Stimulated activated naive B cell treated with anti-CD40 and anti-IgM and Interleukin-4, amounts not matched to agents 10 μg/mL and 1 μg/mL and 100 μg/mL, for 72 hours (primary cell): ENCODE data around the gene SLC44A3.

Experiments
- ATAC-seq, 2 donors: fragments of 150-1000 bp; cut with Tn5 transposase; replicated peaks; 2 replicates each; pipeline ENCODE4 v1.10.0; 2021; ENCODE audit warnings: moderate library complexity in 1 of 2
- DNase-seq: peaks from one replicate; pipeline ENCODE4 v3.0.0; 2021
- H3K27ac Mint-ChIP-seq: one replicate; pipeline ENCODE4 v1.8.0; 2022; ENCODE audit warnings: mild to moderate bottlenecking, mixed read lengths
- H3K27me3 Mint-ChIP-seq, 2 donors: one replicate each; pipeline ENCODE4 v1.8.0; 2022; ENCODE audit warnings: mixed read lengths in 2 of 2
- H3K36me3 Mint-ChIP-seq, 2 donors: one replicate each; pipeline ENCODE4 v1.8.0; 2022; ENCODE audit warnings: mixed read lengths in 2 of 2, mild to moderate bottlenecking in 1 of 2
- H3K4me1 Mint-ChIP-seq, 2 donors: one replicate each; pipeline ENCODE4 v1.8.0; 2022; ENCODE audit warnings: mixed read lengths in 2 of 2, mild to moderate bottlenecking in 1 of 2
- H3K4me3 Mint-ChIP-seq, 2 donors: one replicate each; pipeline ENCODE4 v1.8.0; 2022; ENCODE audit warnings: mild to moderate bottlenecking in 2 of 2, mixed read lengths in 2 of 2, moderate library complexity in 1 of 2
- H3K9me3 Mint-ChIP-seq, 2 donors: one replicate each; pipeline ENCODE4 v1.8.0; 2022; ENCODE audit warnings: mixed read lengths in 2 of 2, mild to moderate bottlenecking in 1 of 2

SLC44A3 gene

GRCh38 chr1:94807742-94808491 lies 12.2 kb upstream of the SLC44A3 start:
- ATAC-seq (no peak), DNase-seq (no peak)
- Mint-ChIP-seq H3K4me1 (peaks cover 1 to 5% of the 10 kb centered on the region in 2 donors), H3K9me3 (peaks cover 0 to 5% of the 10 kb centered on the region in 2 donors), H3K27me3 (peaks cover 9 to 15% of the 10 kb centered on the region in 2 donors), H3K27ac (no peak overlapping the region), H3K4me3 (no peak overlapping the region), H3K36me3 (no peaks in the 10 kb centered on the region)

- peaks cover 1 to 5% of the 10 kb centered on the region in 2 donors for H3K4me1 Mint-ChIP-seq
- peaks cover 9 to 15% of the 10 kb centered on the region in 2 donors for H3K27me3 Mint-ChIP-seq
- H3K4me3 Mint-ChIP-seq, result no peak overlapping the region
- H3K27ac Mint-ChIP-seq, result no peak overlapping the region
- H3K36me3 Mint-ChIP-seq, result no peaks in the 10 kb centered on the region
- no peak for ATAC-seq
- H3K9me3 Mint-ChIP-seq, result peaks cover 2 to 9% of the 10 kb centered on the region in 2 donors
- DNase-seq, result no peak
Measured at GRCh38 chr1:94808669-94809068, 11.5 kb upstream of the SLC44A3 start.

GRCh38 chr1:94812985-94813384 lies 7.2 kb upstream of the SLC44A3 start:
- H3K9me3 Mint-ChIP-seq, result peaks cover 4 to 13% of the 10 kb centered on the region in 2 donors
- no peaks in the 10 kb centered on the region for H3K36me3 Mint-ChIP-seq
- H3K27me3 Mint-ChIP-seq, result peaks cover under 1 to 18% of the 10 kb centered on the region in 2 donors
- H3K4me1 Mint-ChIP-seq, result no peaks in the 10 kb centered on the region
- no peak overlapping the region for H3K27ac Mint-ChIP-seq
- no peak overlapping the region for H3K4me3 Mint-ChIP-seq
- DNase-seq (no peak), ATAC-seq (no peak)

- Mint-ChIP-seq H3K9me3 (peaks cover 4 to 13% of the 10 kb centered on the region in 2 donors), H3K36me3 (no peaks in the 10 kb centered on the region), H3K4me1 (peaks cover 5% of the 10 kb centered on the region in 2 donors), H3K27ac (no peak overlapping the region), H3K27me3 (peaks cover 16 to 39% of the 10 kb centered on the region in 2 donors), H3K4me3 (no peak overlapping the region)
- DNase-seq (no peak), ATAC-seq (no peak)
Measured at GRCh38 chr1:94816030-94816429, 4.1 kb upstream of the SLC44A3 start.

- H3K36me3 Mint-ChIP-seq, result no peaks in the 10 kb centered on the region
- ATAC-seq (no peak), DNase-seq (no peak)
- no peak overlapping the region for H3K27ac Mint-ChIP-seq
- no peak overlapping the region for H3K4me3 Mint-ChIP-seq
- peaks cover 20 to 46% of the 10 kb centered on the region in 2 donors for H3K27me3 Mint-ChIP-seq
- H3K4me1 Mint-ChIP-seq, result peaks cover 5% of the 10 kb centered on the region in 2 donors
- peaks cover 4 to 8% of the 10 kb centered on the region in 2 donors for H3K9me3 Mint-ChIP-seq
Measured at GRCh38 chr1:94817712-94818111, 2.4 kb upstream of the SLC44A3 start.

GRCh38 chr1:94819238-94819944 lies 766 bp upstream of the SLC44A3 start:
- Mint-ChIP-seq H3K4me1 (peaks cover 5% of the 10 kb centered on the region in 2 donors), H3K27me3 (peaks cover 20 to 61% of the 10 kb centered on the region in 2 donors), H3K4me3 (peak overlapping the region in 1 of 2 donors; percentile 78), H3K36me3 (no peaks in the 10 kb centered on the region), H3K27ac (no peak overlapping the region), H3K9me3 (peaks cover 0 to 3% of the 10 kb centered on the region in 2 donors)
- DNase-seq, result no peak
- ATAC-seq, result no peak

GRCh38 chr1:94820936-94821335 lies 779 bp downstream of the SLC44A3 start:
- Mint-ChIP-seq H3K27ac (no peak overlapping the region), H3K4me3 (peak overlapping the region; percentile 46 to 51)
- DNase-seq, result no peak

GRCh38 chr1:94821636-94822305 lies 1.6 kb downstream of the SLC44A3 start:
- H3K27ac Mint-ChIP-seq, result no peak overlapping the region
- no peaks in the 10 kb centered on the region for H3K36me3 Mint-ChIP-seq
- H3K4me1 Mint-ChIP-seq, result peaks cover 5% of the 10 kb centered on the region in 2 donors
- H3K4me3 Mint-ChIP-seq, result no peak overlapping the region
- H3K9me3 Mint-ChIP-seq, result no peaks in the 10 kb centered on the region
- no peak for ATAC-seq
- DNase-seq, result no peak
- H3K27me3 Mint-ChIP-seq, result peaks cover 26 to 61% of the 10 kb centered on the region in 2 donors

More at GRCh38 chr1:94820936-94821335, 779 bp downstream of the SLC44A3 start:
- Mint-ChIP-seq H3K9me3 (no peaks in the 10 kb centered on the region), H3K27me3 (peaks cover 22 to 56% of the 10 kb centered on the region in 2 donors), H3K4me1 (peaks cover 5% of the 10 kb centered on the region in 2 donors), H3K36me3 (no peaks in the 10 kb centered on the region)
- ATAC-seq, result no peak

GRCh38 chr1:94823116-94823515 lies 3.0 kb downstream of the SLC44A3 start:
- Mint-ChIP-seq H3K27me3 (peaks cover 32 to 73% of the 10 kb centered on the region in 2 donors), H3K27ac (no peak overlapping the region), H3K9me3 (no peaks in the 10 kb centered on the region), H3K4me1 (peaks cover 5% of the 10 kb centered on the region in 2 donors), H3K36me3 (no peaks in the 10 kb centered on the region), H3K4me3 (no peak overlapping the region)
- DNase-seq (no peak), ATAC-seq (no peak)

- Mint-ChIP-seq H3K9me3 (no peaks in the 10 kb centered on the region), H3K36me3 (no peaks in the 10 kb centered on the region), H3K4me1 (peaks cover 0 to under 1% of the 10 kb centered on the region in 2 donors), H3K27ac (no peak overlapping the region), H3K4me3 (no peak overlapping the region), H3K27me3 (peaks cover 18 to 62% of the 10 kb centered on the region in 2 donors)
- ATAC-seq (no peak), DNase-seq (no peak)
Measured at GRCh38 chr1:94825936-94826335, 5.8 kb downstream of the SLC44A3 start.

- Mint-ChIP-seq H3K27me3 (peaks cover 19 to 61% of the 10 kb centered on the region in 2 donors), H3K4me3 (no peak overlapping the region), H3K27ac (no peak overlapping the region), H3K36me3 (no peaks in the 10 kb centered on the region), H3K4me1 (peaks cover 5 to 9% of the 10 kb centered on the region in 2 donors), H3K9me3 (no peaks in the 10 kb centered on the region)
- ATAC-seq (no peak), DNase-seq (no peak)
Measured at GRCh38 chr1:94827434-94827833, 7.3 kb downstream of the SLC44A3 start.

- Mint-ChIP-seq H3K9me3 (no peaks in the 10 kb centered on the region), H3K36me3 (no peaks in the 10 kb centered on the region), H3K4me1 (peaks cover 5 to 9% of the 10 kb centered on the region in 2 donors), H3K27me3 (peaks cover 19 to 57% of the 10 kb centered on the region in 2 donors), H3K4me3 (no peak overlapping the region), H3K27ac (no peak overlapping the region)
- no peak for DNase-seq
- ATAC-seq, result no peak
Measured at GRCh38 chr1:94828251-94828650, 8.1 kb downstream of the SLC44A3 start.

GRCh38 chr1:94831641-94832040 lies 11.5 kb downstream of the SLC44A3 start:
- no peaks in the 10 kb centered on the region for H3K36me3 Mint-ChIP-seq
- H3K9me3 Mint-ChIP-seq, result no peaks in the 10 kb centered on the region
- H3K27me3 Mint-ChIP-seq, result peaks cover 27 to 66% of the 10 kb centered on the region in 2 donors
- DNase-seq, result no peak
- H3K4me1 Mint-ChIP-seq, result peaks cover 5 to 9% of the 10 kb centered on the region in 2 donors
- ATAC-seq, result peak; percentile 45 to 47
- no peak overlapping the region for H3K4me3 Mint-ChIP-seq
- no peak overlapping the region for H3K27ac Mint-ChIP-seq

- no peak overlapping the region for H3K27ac Mint-ChIP-seq
- ATAC-seq (no peak), DNase-seq (no peak)
- H3K27me3 Mint-ChIP-seq, result peaks cover 23 to 60% of the 10 kb centered on the region in 2 donors
- H3K4me3 Mint-ChIP-seq, result no peak overlapping the region
- no peaks in the 10 kb centered on the region for H3K36me3 Mint-ChIP-seq
- peaks cover 5 to 9% of the 10 kb centered on the region in 2 donors for H3K4me1 Mint-ChIP-seq
- H3K9me3 Mint-ChIP-seq, result no peaks in the 10 kb centered on the region
Measured at GRCh38 chr1:94832446-94832845, 12.3 kb downstream of the SLC44A3 start.
